Smooth muscle cell of the pulmonary artery (primary cell): ENCODE results near the gene DNAJC12. TPM values are rescaled to one million over a fixed set of nuclear protein-coding genes. Genes with fewer than 3 reads are reported as not detected.

Experiments
- total RNA-seq: library from RNA; depleted of rRNA; stranded (reverse); fragments of >200 nt; gene quantifications from 2 replicates; pipeline ENCODE4 v1.2.3, GENCODE V29; 2014

DNAJC12 gene
- 1.3 and 4.8 TPM in 2 replicates for total RNA-seq

GRCh38 chr10:67837541-67838314, at the start of gene DNAJC12:
TSS of gene DNAJC12 (minus strand) at chr10:67838188. CDS start at chr10:67838011, 177 bp downstream.

DNA sequence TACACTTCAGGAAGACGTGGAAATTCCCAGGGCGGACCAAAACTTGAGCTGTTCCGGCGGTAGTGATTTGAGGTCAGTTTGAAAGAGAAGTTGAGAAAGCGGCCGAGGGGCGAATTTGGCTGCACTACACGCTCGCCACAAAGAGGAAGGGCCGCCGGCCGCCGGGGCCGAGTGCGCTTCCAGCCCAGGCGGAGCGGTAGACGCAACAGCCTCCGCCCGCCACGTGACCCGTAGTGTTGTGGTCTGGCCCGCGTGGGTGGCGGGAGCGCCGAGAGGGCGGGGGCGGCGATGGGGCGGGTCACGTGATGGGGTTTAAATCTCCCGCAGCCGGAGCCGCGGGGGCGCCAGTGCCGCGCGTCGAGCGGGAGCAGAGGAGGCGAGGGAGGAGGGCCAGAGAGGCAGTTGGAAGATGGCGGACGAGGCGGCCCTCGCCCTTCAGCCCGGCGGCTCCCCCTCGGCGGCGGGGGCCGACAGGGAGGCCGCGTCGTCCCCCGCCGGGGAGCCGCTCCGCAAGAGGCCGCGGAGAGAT, 46.4 kb upstream of the DNAJC12 start, which contains the start of gene SIRT1:
Gene SIRT1 (plus strand): TSS at position 344 of the 529 bp plus-strand sequence. CDS start 66 bp downstream, at position 410.

Other genes starting within 250 kb of the DNAJC12 start
- gene CTNNA3, start 142.0 kb downstream of the DNAJC12 start, total RNA-seq: 0.03 and 0.13 TPM in 2 replicates
- gene SIRT1, start 46.5 kb upstream of the DNAJC12 start, total RNA-seq: 11.6 and 15.2 TPM in 2 replicates
- gene HERC4, start 237.1 kb upstream of the DNAJC12 start, total RNA-seq: 108 and 122 TPM in 2 replicates